Pancreas (tissue), 10 donors: ENCODE results near the gene NPPA. TPM values are rescaled to one million over a fixed set of nuclear protein-coding genes. Genes with fewer than 3 reads are reported as not detected.
A peak's percentile ranks its signal among the peaks of the same experiment; 100 is the strongest.

Experiments used
- ATAC-seq, 4 donors: fragments of 200-7000 bp; cut with Tn5 transposase; one replicate each; pipeline versions ENCODE4 v1.8.0 to v1.9.1; 2020; ENCODE audit warnings: mild to moderate bottlenecking in 4 of 4, moderate library complexity in 4 of 4
- DNase-seq, 6 donors: peaks; one replicate each; pipeline ENCODE4 v3.0.0-alpha.2; 2020
- FAIRE-seq: peaks from 2 replicates; lab custom pipeline; 2012; peaks lifted over from hg19 to GRCh38; lab: Jason Lieb, UNC
- H3K27ac ChIP-seq, 4 donors: fragments of 200-600 bp; sonication (generic); 1 replicate in 3 of 4; 2 replicates in 1 of 4; pipeline versions ENCODE4 v1.5.0 to v1.8.0; 2020
- H3K27me3 ChIP-seq, 4 donors: fragments of 200-600 bp; one replicate each; pipeline ENCODE4 v1.8.0; 2021
- H3K36me3 ChIP-seq, 3 donors: fragments of 200-600 bp; sonication (generic) in 1 of 3; one replicate each; pipeline versions ENCODE4 v1.5.0 to v1.8.0; 2020 to 2021
- H3K4me1 ChIP-seq, 3 donors: fragments of 200-600 bp; one replicate each; pipeline ENCODE4 v1.8.0; 2021
- H3K4me3 ChIP-seq, 4 donors: fragments of 200-600 bp; sonication (generic) in 2 of 4; one replicate each; pipeline versions ENCODE4 v1.5.0 to v1.8.0; 2020 to 2021
- H3K9me3 ChIP-seq, 4 donors: fragments of 200-600 bp; one replicate each; pipeline ENCODE4 v1.8.0; 2021
- CTCF ChIP-seq, 4 donors: fragments of 200-600 bp; sonication (generic) in 3 of 4; IDR thresholded peaks; one replicate each; pipeline versions ENCODE4 v1.5.0 to v1.8.0; 2021; ENCODE audit warnings: antibody characterized with exemption in 4 of 4
- WGBS, 2 donors: extraction: QIAGEN DNeasy Blood & Tissue Kit; methylation state at CpG; one replicate each; pipeline ENCODE4 v1.1.7; 2013; 5-methylcytosine and 5-hydroxymethylcytosine counted together
- intact Hi-C, 3 donors: fragments of 100-400 bp; cut with DNase I; formaldehyde crosslinking; loops; one replicate each; pipeline versions ENCODE4 v1.11.1 to v1.14.2; 2022
- polyA plus RNA-seq, 2 donors: library from polyadenylated mRNA; stranded (reverse); fragments of 200-250 nt; gene quantifications; one replicate each; pipeline ENCODE4 v1.2.3, GENCODE V29; 2013
- total RNA-seq, 6 donors: library from RNA; stranded (reverse); fragmentation: NEBNext Ultra II Directional in 4 of 6; extraction: Animal tissue kit (Norgen Biotek cat#: 25700) in 4 of 6; gene quantifications; one replicate each; pipeline versions ENCODE4 v1.2.1 to v1.2.4, GENCODE V29; 2021 to 2023
- donor health status: healthy with polysubstance abuse.
- donor health status: DM: no; HTN: no; CAD: no; lungs with moderate emphysema.
- donor health status: DM: no; HTN: no; CAD: no.
- donor health status: control.
- donor health status: control.
- donor health status: Bipolar disorder and iron deficiency.
- donor health status: DM: yes; HTN: yes; CAD: no.
- donor health status: DM: no; HTN: no; CAD: no.
- donor health status: DM: no; HTN: no; CAD: no.
- donor health status: DM: yes; HTN: yes; CAD: no.

Gene NPPA
- total and polyA plus RNA-seq, 8 donors: 0.24 to 1.3 (median 0.28) TPM; not detected in 5

- Histone ChIP-seq H3K9me3 (no peaks in the 10 kb centered on the region), H3K36me3 (peaks cover 0 to 16% (median 0%) of the 10 kb centered on the region in 3 donors), H3K27me3 (no peaks in the 10 kb centered on the region), H3K27ac (no peak overlapping the region), H3K4me1 (no peaks in the 10 kb centered on the region), H3K4me3 (no peak overlapping the region)
- ATAC-seq (no peak), FAIRE-seq (no peak), DNase-seq (no peak)
- whole genome bisulfite sequencing, 2 donors: 88 to 89% methylated on average over 17 of the region's 17 CpGs
- no peak for TF ChIP-seq CTCF (IDR thresholded peaks at IDR 0.05)
- intact Hi-C loops: no loop called here
Observed at GRCh38 chr1:11823366-11824137, 24.0 kb downstream of the NPPA start.

DNA sequence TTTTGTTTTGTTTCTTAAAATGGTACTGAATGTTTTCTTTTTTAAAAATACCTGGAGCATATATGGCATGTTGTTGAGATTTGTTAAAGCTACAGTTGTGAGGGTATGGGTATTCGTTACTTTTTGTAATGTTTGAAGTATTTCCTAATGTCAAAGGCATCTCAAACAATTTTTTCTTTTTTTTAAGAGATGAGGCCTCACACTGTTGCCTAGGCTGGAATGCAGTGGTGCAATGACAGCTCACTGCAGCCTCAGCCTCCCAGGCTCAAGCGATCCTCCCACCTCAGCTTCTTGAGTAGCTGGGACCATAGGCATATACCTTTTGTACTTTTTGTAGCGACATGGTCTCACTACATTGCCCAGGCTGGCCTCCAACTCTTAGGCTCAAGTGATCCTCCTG, 25.5 kb downstream of the NPPA start:
- no peak for TF ChIP-seq CTCF (IDR thresholded peaks at IDR 0.05)
- H3K36me3 ChIP-seq: peaks cover 0 to 17% (median 0%) of the 10 kb centered on the region in 3 donors
- H3K4me3 ChIP-seq: no peak overlapping the region
- intact Hi-C loops: no loop called here
- ATAC-seq (no peak), FAIRE-seq (no peak), DNase-seq (no peak)
- no peaks in the 10 kb centered on the region for H3K4me1 ChIP-seq
- no peaks in the 10 kb centered on the region for H3K27me3 ChIP-seq
- no peaks in the 10 kb centered on the region for H3K9me3 ChIP-seq
- 89 to 92% methylated on average over 3 of the region's 3 CpGs for WGBS, 2 donors
- H3K27ac ChIP-seq: no peak overlapping the region

GRCh38 chr1:11817192-11817591, 30.4 kb downstream of the NPPA start:
- intact Hi-C loops: no loop called here
- H3K9me3 ChIP-seq: no peaks in the 10 kb centered on the region
- no peak for DNase-seq
- no peak for TF ChIP-seq CTCF (IDR thresholded peaks at IDR 0.05)
- peaks cover 0 to 19% (median 6%) of the 10 kb centered on the region in 3 donors for H3K36me3 ChIP-seq
- no peak for ATAC-seq
- WGBS, 2 donors: 88 to 91% methylated on average over 12 of the region's 12 CpGs
- no peak overlapping the region for H3K4me3 ChIP-seq
- no peaks in the 10 kb centered on the region for H3K27me3 ChIP-seq
- FAIRE-seq: no peak
- H3K27ac ChIP-seq: no peak overlapping the region
- H3K4me1 ChIP-seq: no peaks in the 10 kb centered on the region

DNA sequence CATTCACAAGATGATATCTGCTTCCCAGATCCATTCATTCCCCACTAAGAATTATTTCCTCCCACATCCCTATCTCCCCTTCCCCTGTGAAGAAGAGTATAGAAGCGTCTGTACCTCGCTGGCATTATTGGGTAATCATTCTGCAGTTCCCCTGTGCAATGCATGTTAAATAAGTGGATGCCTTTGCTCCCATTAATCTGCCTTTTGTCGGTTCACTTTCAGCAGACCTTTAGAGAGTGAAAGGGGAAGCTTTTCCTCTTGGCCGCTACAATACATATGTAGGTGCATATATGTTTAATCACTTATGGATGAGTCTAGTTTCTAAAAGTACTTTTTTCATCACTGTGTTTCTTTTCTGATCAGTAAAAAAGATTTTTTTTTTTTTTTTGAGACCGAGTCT, 34.6 kb downstream of the NPPA start:
- FAIRE-seq: no peak
- Histone ChIP-seq H3K4me1 (no peaks in the 10 kb centered on the region), H3K36me3 (peaks cover 0 to 19% (median 6%) of the 10 kb centered on the region in 3 donors), H3K27me3 (no peaks in the 10 kb centered on the region), H3K4me3 (no peak overlapping the region), H3K9me3 (no peaks in the 10 kb centered on the region), H3K27ac (no peak overlapping the region)
- ATAC-seq: no peak
- no peak for DNase-seq
- no peak for TF ChIP-seq CTCF (IDR thresholded peaks at IDR 0.05)
- 83 to 91% methylated on average over 5 of the region's 5 CpGs for WGBS, 2 donors
- intact Hi-C loops: no loop called here

- Histone ChIP-seq H3K36me3 (no peaks in the 10 kb centered on the region), H3K9me3 (no peaks in the 10 kb centered on the region), H3K27ac (peak overlapping the region in 2 of 4 donors; percentile 93 to 99), H3K4me3 (peak overlapping the region in 3 of 4 donors; percentile 34 to 81 (median 70)), H3K27me3 (no peaks in the 10 kb centered on the region), H3K4me1 (peaks cover 7 to 36% (median 21%) of the 10 kb centered on the region in 3 donors)
- no peak for FAIRE-seq
- no peak for TF ChIP-seq CTCF (IDR thresholded peaks at IDR 0.05)
- peak in 1 of 6 donors; percentile 2 for DNase-seq
- WGBS, 2 donors: 19 to 20% methylated on average over 2 of the region's 2 CpGs
- no peak for ATAC-seq
- intact Hi-C loops: no loop called here
Observed at GRCh38 chr1:11807133-11807532, 40.5 kb downstream of the NPPA start.
